HG03135 (cell line): ENCODE measurements around the gene ELAC1.
A peak's percentile ranks its signal among the peaks of the same experiment; 100 is the strongest.
"Not testable (repeated sequence)": the region's sequence is repeated elsewhere in the genome, so short reads cannot be mapped to it uniquely, and the experiment has no call there.

Experiments
- ATAC-seq: cut with Tn5 transposase; IDR thresholded peaks from one replicate; pipeline ENCODE4 v1.9.1; 2021; ENCODE audit warnings: mild to moderate bottlenecking, moderate library complexity; ENCODE audit not compliant: unreplicated experiment

ELAC1 gene

GRCh38 chr18:50967714-50968661, at the start of gene ELAC1:
Gene ELAC1 (plus strand): TSS chr18:50968040. CDS start chr18:50974405, 6,365 bp downstream.
- peak; percentile 93 for ATAC-seq

- no peak for ATAC-seq
Observed at GRCh38 chr18:50918153-50918552, 49.7 kb upstream of the ELAC1 start.

GRCh38 chr18:50924372-50924771, 43.5 kb upstream of the ELAC1 start:
- no peak for ATAC-seq

GRCh38 chr18:50926521-50926920, 41.3 kb upstream of the ELAC1 start:
- ATAC-seq: no peak

GRCh38 chr18:50928551-50928950, 39.3 kb upstream of the ELAC1 start:
- no peak for ATAC-seq

GRCh38 chr18:50933684-50934083, 34.2 kb upstream of the ELAC1 start:
- ATAC-seq: no peak

GRCh38 chr18:50934545-50935211, 33.2 kb upstream of the ELAC1 start:
- no peak for ATAC-seq

- no peak for ATAC-seq
Observed at GRCh38 chr18:50935493-50936191, 32.2 kb upstream of the ELAC1 start.

- no peak for ATAC-seq
Observed at GRCh38 chr18:50937183-50937582, 30.7 kb upstream of the ELAC1 start.

GRCh38 chr18:50938912-50939311, 28.9 kb upstream of the ELAC1 start:
- ATAC-seq: no peak

- no peak for ATAC-seq
Observed at GRCh38 chr18:50944245-50944932, 23.5 kb upstream of the ELAC1 start.

- not testable (repeated sequence) for ATAC-seq
Observed at GRCh38 chr18:50945918-50946317, 21.9 kb upstream of the ELAC1 start.

GRCh38 chr18:50947899-50948298, 19.9 kb upstream of the ELAC1 start:
- no peak for ATAC-seq

GRCh38 chr18:50949185-50949584, 18.7 kb upstream of the ELAC1 start:
- no peak for ATAC-seq

- ATAC-seq: no peak
Observed at GRCh38 chr18:50950626-50951025, 17.2 kb upstream of the ELAC1 start.

GRCh38 chr18:50953822-50954221, 14.0 kb upstream of the ELAC1 start:
- ATAC-seq: no peak

GRCh38 chr18:50955253-50955652, 12.6 kb upstream of the ELAC1 start:
- no peak for ATAC-seq

- ATAC-seq: no peak
Observed at GRCh38 chr18:50956116-50956515, 11.7 kb upstream of the ELAC1 start.

- no peak for ATAC-seq
Observed at GRCh38 chr18:50961974-50962373, 5.9 kb upstream of the ELAC1 start.

- ATAC-seq: no peak
Observed at GRCh38 chr18:50969448-50969847, 1.6 kb downstream of the ELAC1 start.

- no peak for ATAC-seq
Observed at GRCh38 chr18:50970006-50970405, 2.2 kb downstream of the ELAC1 start.
